ENCODE results near the gene STAG2.

STAG2 gene

DNA sequence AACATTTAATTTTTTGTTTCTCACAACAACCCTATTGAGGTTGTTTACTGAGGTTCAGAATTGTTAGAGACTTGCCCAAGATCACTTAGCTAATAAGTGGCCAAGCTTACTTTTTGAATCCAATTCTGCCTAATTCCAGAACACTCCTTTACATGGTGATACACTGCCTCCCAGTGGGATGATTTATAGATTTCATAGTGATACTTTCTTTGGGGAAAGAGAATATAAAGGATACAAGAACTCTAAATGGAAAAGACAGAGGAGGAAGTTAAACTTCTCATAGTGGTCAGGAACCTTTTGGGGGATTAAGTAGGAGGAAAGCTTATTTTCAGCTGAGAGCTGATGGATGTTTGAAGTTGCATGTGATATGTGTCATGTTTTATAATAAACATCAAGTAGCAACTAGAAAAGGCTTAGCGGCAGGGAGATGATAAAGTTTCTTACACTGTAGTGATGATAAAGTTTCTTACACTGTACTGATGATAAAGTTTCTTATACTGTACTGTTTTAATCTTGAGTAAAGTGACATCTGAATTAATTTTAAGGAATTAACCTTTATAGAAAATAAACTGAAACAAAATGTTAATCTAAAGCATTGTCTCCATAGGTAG is 15.3 kb downstream of the STAG2 start:
- no peak for DNase-seq

DNA sequence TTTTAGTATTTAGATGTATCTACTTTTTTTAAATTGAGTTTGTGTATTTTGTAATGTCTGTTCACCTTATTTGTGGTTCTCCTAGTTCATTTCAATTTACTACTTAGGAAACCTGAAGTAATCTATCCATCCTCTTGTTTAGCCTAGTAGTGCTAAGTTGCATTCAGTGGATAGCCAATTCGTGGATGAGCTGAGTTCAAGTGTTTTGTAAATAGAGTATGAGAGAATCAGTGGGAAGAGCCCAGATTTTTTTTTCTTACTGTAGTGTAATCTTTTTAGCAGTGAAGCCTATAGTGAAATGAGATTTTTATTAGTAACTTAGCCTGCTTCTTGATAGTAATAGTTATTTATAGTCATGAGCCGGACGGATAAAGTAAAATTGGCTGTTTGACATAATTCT is 21.7 kb downstream of the STAG2 start:
- DNase-seq: no peak

DNA sequence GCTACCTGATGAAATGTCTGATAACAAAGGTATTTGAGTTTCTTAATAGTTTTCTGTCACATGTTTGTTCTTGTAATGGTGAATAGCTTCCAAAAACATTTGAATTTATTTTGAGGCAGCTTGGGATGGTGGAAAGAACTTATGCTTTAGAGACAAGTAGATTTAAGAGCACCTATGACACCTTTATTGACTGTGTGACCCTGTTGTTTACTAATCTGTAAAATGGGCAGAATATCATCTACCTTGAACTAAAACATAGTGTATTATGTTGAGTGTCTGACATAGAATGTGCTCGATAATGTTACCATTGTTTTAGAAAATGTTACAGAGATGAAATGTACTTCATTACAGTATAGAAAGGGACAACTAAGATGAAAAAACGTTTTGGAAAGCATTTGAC is 24.9 kb downstream of the STAG2 start:
- no peak for DNase-seq

DNA sequence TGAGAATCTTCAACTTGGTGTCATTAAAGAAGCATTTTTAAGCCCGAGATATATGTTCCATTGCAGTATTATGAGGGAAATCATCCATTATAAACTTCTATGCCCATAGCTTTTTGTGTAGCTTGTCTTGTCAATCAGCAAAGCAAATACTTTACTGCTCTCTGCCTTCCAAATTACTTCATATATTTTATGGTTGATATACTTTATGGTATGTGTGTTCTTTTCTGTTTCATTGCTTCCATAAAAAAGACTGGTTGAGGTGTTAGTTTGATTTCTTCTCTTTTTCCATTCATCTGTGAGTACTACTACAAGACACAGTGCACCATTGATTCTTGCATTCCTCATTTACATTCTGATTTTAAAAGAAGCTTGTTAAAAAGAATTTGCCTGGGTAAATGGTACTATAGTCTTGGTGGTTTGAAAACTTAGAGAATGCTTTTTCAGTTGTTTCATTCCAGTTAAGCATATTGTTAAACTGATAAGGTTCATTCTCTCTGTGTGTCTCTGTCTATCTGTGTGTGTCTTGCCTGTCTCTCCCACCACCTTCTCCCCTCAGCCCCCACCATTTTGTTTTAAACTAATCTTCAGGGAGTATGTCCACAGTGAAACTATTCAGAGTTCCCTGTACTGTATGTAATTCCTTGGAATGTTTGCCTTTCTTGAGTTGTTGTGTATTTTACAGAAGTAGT is 27.1 kb downstream of the STAG2 start:
- no peak for DNase-seq

DNA sequence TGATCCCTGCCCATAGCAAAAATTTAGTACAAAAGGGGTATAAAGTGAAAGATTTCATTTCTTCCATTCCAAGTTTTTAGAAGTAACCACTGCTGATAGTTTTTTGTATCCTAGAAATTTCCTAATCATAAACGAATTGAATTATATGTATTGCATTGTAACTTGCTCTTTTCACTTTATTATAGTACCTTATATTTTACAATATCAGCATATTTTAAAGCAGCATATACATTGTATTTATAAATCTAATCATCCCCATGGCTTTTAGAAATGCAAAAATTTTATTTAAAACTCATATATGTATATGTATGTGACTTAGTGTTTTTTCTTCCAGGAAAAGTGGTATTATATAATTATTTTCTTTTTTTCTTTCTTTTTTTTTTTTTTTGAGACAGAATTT is 27.7 kb downstream of the STAG2 start:
- no peak for DNase-seq

DNA sequence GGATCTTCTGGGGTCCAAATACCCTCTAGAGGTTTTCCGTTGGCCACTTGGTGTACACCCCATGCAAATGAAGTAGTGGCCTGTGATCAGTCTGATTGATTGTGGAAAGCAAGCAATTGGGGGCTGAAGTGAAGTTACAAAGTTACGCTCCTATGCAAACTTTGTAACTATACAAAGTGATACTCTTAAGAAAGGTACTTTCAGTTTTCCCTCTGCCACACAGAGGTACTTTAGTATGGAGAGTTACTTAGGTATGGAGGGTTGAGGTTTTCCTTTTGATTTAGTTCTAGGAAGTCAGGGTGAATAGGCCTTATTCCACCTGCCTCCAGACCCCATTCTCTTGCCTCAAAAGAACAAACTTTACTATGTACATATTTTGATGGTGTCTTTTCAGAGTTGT is 28.7 kb downstream of the STAG2 start:
- DNase-seq: no peak

DNA sequence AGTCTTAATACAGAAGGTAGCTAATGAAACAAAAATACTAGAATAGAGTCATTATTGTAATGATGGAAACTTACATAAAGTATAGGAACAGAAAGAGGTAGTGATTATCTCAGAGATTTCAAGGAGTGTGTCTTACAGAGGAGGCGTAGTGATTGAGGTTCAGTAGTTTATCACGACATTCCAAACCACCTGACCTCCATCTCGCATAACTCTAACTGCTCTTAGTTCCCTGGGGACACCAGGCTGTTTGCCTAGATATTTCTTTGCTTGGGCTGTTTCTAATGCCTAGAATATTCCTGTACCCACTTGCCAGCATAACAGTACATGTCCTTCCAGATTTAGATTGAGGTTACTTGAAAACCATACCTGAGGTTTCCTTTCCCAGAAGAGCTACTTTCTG is 29.1 kb downstream of the STAG2 start:
- no peak for DNase-seq

DNA sequence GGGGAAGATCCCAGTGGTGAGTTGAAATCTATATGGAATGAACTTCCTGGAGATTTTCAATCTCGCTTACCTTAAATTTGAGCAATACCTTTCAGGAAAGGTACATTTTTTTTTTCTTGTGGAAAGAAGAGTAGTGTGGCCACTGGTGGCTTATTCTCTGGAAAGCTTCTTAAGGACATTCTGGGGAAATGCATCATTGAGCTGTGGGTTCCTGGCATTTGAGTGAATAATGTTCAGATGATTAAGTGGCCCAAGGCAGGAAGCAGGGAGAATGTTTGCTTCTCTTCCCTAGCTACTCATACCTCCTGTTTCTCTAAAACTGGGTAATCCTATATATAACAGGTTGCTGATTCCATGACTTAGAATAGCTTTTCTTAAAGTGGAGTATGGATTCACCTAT is 31.8 kb downstream of the STAG2 start:
- DNase-seq: no peak

DNA sequence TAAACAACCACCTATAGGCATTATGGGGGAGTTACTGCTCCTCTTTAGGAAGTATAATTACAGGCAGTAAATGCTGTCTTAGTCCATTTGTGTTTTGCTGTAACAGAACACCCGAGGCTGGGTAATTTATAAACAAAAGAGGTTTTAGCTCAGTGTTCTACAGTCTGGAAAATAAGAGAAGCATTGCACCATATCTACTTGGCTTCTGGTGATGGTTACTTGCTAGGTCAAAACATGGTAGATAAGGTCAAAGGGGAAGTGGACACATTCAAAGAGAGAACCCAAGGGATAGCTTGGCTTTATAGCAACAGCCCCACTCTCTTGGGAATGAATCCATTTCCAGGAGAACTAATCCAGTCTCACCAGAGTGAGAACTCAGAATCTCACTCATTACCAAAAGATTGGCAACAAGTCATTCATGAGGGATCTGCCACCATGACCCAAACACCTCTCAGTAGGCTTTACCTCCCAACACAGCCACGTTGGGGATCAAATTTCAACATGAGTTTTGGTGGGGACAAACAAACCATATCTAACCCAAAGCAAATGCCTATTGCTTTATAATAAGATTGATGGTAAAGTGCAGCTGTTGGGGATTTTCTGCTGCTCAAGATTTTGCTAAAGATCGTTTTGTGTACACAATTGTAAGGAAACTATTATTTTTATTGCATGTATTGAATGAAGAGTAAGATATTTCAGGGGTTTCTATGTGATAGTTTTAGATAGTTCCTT is 32.6 kb downstream of the STAG2 start:
- DNase-seq: no peak

DNA sequence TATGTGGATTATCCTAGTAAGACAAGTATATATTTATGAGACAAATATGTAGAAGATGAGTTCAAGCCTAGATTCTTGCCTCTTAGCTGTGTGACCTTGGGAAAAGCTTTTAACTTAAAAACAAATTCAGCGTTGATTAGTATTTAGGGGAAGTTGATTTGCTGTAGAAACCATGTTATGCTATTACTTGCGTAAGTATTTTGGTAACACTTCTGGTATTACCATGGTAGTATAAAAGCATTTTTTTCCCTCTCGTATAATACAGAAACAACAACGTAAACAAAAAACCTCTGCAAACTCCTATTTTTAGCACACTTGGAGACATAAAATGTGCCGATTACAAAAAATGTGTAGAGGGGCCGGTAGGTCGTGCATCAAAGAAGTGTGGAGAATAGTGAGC is 33.2 kb downstream of the STAG2 start:
- no peak for DNase-seq

DNA sequence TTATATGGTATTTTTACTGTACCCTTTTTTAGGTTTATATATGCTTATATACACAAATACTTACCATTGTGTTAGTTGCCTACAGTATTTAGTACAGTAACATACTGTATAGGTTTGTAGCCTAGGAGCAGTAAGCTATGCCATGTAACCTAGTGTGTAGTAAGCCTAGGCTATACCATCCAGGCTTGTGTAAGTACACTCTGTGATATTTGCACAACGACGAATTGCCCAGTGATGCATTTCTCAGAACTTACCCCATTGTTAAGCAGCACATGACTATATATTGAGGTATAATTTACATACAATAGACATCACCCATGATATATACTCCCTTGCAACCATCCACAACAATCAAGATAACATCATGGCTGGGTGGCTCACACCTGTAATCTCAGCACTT is 40.1 kb downstream of the STAG2 start:
- DNase-seq: no peak

DNA sequence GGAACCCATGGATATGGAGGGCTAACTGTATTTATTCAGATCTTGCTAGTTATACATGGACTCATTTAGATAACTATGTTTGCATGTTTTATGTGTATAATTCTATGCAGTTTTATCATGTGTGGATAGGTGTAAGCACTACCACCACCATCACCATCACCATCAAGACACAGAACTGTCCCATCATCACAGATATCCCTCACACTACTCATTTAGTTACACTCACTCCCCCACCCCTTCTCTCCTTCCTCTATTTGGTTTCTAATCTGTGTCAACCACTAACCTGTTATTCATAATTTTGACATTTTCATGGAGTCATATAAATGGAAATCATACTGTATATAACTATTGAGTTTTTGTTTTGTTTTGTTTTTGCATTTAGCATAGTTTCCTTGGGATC is 43.7 kb downstream of the STAG2 start:
- no peak for DNase-seq

DNA sequence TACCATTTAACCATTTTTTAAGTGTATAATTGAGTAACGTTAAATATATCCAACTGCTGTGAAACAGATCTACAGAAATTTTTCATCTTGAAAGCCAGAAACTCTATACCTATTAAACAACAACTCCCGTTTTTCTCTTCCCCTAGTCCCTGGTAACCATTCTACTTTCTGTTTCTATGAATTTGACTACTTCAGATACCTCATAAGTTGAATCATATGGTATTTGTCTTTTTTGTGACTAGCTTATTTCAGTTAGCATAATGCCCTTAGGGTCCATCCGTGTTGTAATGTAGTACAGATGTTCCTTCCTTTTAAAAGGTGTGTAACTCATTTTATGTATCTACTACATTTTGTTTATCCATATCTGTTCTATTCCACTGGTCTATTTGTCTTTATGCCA is 48.7 kb downstream of the STAG2 start:
- no peak for DNase-seq

DNA sequence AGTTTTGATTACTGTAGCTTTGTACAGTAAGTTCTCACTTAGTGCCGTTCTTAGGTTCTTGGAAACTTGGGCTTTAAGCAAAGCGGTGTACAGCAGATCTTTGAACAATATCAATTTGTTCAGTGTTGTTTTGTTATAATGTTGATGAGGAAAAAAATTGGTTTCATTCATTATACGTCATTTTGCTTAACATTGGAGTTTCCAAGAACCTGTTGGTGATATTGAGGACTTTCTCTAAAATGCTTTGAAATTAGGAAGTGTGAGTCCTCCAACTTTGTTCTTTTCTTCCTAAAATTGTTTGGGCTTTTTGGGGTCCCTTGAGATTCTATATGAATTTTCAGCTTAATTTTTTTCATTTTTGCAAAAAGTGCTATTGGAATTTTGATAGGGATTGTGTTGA is 49.1 kb downstream of the STAG2 start:
- no peak for DNase-seq

DNA sequence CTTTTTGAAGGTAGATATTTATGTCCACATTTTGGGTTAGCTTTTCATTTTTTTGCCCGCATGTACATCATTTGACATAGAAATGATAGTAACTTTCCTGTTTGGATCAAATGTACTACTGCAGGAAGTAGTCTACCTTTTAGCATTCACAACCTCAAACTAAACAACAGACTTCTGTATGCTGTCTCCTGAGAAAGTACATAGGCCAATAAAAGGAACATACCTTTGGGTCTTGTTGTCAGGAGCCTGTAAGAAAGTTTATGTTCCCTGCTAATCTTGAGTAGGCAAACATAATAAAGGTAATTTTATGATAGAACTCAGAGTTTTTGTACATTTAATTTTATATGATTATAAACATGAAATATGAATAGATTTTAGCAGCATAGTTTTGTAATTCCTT is 54.2 kb downstream of the STAG2 start:
- no peak for DNase-seq

DNA sequence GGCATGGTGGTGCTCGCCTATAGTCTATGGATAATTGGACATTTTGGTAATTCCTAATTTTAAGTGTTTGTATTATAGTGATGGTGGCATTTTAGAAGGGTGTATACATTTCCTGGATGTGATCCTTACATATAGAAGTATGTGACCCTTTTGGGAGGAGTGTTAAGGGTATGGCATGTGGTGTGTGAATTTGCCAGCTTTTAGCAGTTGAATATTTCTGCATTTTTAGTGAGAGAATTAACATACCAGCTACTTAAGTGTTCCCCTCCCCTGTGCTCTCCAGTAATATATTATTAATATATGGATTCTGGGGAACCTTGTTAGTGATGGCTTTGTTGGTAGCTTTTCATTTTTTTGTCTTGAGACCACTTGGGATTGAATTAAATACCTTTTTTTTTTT is 55.3 kb downstream of the STAG2 start:
- DNase-seq: no peak

DNA sequence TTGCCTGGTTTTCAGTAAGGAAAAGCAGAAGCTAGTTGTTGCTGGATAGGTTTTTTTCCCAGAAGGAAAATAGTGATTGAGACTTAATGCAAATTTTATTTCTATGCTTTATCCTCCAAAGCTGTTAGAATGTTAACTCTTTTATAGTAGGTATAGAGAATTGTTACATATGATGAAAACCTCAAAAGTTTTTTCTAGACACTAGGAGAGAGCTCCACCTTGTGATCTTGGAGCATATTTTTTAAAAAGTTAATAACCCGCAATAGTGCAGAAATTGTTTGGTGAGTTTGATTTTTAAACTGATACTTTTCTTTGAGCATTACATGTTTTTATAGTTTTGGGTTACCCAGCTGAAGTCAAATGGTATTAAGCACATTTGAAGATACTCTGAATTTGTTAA is 56.5 kb downstream of the STAG2 start:
- DNase-seq: no peak

DNA sequence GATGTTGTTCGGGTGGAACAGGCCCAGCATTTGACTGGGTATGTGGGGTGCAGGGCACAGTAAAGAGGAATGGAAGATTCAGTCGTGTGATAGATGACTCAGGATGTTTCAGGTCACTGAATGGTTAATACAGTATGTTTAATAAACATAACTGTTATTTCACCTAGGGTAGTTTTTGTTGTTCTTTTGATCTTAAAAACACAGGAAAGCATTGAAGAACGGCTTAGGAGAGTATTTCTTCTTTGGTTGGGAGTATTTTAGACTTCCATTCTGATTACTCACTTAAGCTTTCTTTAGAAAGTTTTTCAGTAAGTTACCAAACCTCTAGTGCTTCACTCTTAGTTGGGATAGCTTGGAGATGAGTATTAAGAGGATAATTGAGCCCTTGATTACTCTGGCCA is 62.3 kb downstream of the STAG2 start:
- DNase-seq: no peak

DNA sequence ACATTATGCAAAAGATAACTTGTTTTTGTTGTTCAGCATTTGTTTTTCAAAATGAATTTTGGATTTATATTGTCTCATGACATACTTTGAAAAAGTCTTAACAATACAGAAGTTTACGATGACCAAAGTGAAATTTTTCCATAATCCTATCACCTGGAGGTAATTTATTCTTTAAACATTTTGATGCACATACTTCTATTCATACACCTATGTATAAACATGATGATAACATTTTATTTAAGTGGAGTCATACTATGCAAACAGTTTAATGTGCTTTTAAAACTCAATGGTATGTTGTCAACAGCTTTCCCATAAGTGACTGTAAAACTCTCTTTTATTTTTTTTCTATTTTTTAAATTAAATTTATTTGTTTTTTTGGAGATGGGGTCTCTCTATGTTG is 65.0 kb downstream of the STAG2 start:
- no peak for DNase-seq

DNA sequence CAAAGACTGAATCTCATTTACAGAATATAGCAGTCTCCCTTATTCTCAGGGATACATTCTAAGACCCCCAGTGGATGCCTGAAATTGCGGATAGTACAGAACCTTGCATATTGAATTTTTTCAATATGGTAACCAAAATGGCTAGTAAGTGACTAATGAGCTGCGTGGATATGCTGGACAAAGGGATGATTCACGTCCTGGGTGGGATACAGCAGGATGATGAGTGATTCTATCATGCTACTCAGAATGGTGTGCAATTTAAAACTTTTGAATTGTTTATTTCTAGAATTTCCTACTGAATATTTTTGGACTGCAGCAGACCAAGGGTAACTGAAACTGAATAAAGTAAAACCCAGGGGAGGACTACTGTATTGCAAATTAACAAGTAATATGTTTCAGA is 66.7 kb downstream of the STAG2 start:
- no peak for DNase-seq

DNA sequence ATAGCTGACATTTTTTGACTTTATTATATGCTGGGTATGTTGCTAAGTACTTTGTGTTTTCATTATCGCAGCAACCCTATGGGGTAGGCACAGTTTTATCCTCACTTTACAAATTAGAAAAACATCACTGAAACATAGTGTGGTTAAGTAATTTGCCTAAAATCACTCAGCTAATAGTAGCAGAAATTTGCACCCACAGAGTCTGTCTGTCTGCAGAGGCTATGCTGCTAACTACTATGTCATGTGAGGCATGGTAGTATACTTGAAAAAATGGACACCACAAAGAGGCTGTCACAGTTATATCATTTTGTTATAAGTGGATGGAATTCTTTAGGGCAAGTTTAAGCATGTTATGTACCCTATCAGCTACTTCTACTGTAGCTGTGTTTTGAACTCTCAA is 69.0 kb downstream of the STAG2 start:
- DNase-seq: no peak

DNA sequence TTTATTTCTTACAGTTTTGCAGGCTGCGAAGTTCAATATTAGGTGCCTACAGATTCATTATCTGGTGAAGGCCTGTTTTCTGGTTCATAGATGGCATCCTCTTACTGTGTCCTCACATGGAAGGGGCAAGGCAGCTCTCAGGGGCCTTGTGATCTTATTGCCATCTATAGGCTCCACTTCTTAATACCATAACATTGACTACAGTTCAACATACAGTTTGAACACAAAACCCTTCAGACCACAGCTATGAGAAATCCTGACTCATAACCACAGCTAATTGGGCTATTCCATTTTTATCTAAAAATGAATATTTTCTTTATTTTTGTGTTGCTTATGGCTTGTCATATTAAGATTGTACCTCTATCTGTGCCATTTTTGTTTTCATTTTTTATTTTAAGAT is 72.3 kb downstream of the STAG2 start:
- DNase-seq: no peak

DNA sequence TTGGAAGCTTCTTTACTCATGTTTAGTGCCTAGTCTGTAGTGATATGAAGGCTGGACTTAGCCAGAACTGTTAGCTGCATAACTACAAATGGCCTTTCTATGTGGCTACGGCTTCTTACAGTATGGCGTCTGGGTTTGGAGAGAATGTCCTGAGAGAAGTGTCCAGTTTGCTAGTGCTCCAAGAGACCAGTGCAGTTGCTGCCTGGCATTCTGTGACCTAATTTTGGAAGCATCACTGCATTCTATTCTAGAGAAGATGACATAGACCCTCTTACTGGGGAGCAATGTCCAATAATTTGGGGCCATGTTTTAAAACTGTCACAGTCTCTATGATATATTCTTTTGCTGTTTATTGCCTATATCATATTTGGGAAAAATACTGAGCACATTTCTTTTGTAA is 74.2 kb downstream of the STAG2 start:
- no peak for DNase-seq

DNA sequence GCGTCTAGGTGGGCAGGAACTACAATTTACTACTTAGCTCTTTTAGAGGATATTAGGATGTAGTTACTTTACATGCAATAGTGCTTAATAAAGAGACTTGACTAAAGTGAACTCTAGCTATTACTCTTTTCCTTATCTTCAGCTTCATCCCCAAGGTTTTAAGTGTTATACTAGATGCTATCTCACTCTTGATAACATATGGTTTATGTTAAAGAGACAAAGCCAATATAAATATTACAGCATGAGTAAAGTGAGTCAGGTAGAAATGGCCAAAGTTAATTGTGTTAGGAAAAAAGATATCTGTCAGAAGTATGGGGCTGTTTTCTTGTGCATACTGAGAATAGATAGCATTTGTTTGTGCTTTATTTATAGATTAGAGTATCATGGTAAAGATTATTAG is 80.5 kb downstream of the STAG2 start:
- DNase-seq: no peak

DNA sequence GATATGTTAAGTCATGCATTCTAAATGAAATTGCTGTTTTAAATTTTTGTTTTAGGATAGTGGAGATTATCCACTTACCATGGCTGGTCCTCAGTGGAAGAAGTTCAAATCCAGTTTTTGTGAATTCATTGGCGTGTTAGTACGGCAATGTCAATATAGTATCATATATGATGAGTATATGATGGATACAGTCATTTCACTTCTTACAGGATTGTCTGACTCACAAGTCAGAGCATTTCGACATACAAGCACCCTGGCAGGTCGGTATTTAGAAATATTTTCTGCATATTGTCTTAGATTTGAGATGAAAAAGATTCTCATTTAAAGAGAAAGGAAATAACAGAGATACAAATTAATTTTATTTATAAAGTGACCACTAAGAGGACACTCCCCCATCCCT is 83.6 kb downstream of the STAG2 start:
- DNase-seq: no peak

Data from NCI-H1092 (cell line).